ENCODE data around the gene APCS. TPM values are rescaled to one million over a fixed set of nuclear protein-coding genes. Genes with fewer than 3 reads are reported as not detected.

The APCS gene
- not detected for polyA plus RNA-seq (2013, experiment 1 of 2)
- not detected for polyA plus RNA-seq (2013, experiment 2 of 2)

DNA sequence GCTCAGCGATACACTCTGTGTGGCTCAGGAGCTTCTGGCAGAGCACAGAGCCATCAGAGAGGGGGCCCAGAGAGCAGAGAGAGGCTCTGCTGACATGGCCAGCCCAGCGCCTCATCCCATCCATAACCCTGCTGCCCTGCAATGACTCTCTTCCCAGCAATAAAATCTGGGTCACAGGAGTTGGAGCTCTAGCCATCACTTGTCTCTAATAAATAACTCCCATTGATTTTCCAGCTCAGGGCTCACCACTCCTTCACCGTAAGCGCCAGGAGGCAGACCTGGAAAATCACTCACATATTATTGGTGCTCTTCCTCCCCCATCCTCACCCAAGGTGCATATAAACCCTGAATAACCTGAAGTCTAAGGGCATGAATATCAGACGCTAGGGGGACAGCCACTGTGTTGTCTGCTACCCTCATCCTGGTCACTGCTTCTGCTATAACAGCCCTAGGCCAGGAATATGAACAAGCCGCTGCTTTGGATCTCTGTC, at the start of gene APCS:
Gene APCS (plus strand): TSS at position 366 of the 491 bp plus-strand sequence. CDS start 96 bp downstream, at position 462.
- H3K9ac ChIP-seq (ENCODE audit: low read depth, low read length) = no peak within 1 kb of the TSS
- H3K4me3 ChIP-seq (ENCODE audit: low read length) = no peak within 1 kb of the TSS
- H3K36me3 ChIP-seq (ENCODE audit: insufficient read depth, low read length) = no peaks in the 10 kb centered on the region
- H3K9me3 ChIP-seq (ENCODE audit: insufficient read depth, low read depth, low read length) = no peaks in the 10 kb centered on the region
- H3K4me1 ChIP-seq (ENCODE audit: insufficient read depth, low read length) = no peaks in the 10 kb centered on the region
- no peak within 1 kb of the TSS for H3K27ac ChIP-seq (ENCODE audit: low read depth, low read length)
- no peaks in the 10 kb centered on the region for H3K27me3 ChIP-seq (ENCODE audit: insufficient read depth, low read length)
- 93% methylated on average over 6 of the region's 6 CpGs for whole genome bisulfite sequencing

- Histone ChIP-seq H3K36me3 (ENCODE audit: insufficient read depth, low read length) (no peaks in the 10 kb centered on the region), H3K4me3 (ENCODE audit: low read length) (no peak overlapping the region), H3K27ac (ENCODE audit: low read depth, low read length) (no peak overlapping the region), H3K4me1 (ENCODE audit: insufficient read depth, low read length) (no peaks in the 10 kb centered on the region), H3K9me3 (ENCODE audit: insufficient read depth, low read depth, low read length) (no peaks in the 10 kb centered on the region), H3K9ac (ENCODE audit: low read depth, low read length) (no peak overlapping the region), H3K27me3 (ENCODE audit: insufficient read depth, low read length) (no peaks in the 10 kb centered on the region)
- WGBS = 100% methylated on average over 2 of the region's 2 CpGs
Measured at GRCh38 chr1:159548126-159548525, 39.5 kb upstream of the APCS start.

DNA sequence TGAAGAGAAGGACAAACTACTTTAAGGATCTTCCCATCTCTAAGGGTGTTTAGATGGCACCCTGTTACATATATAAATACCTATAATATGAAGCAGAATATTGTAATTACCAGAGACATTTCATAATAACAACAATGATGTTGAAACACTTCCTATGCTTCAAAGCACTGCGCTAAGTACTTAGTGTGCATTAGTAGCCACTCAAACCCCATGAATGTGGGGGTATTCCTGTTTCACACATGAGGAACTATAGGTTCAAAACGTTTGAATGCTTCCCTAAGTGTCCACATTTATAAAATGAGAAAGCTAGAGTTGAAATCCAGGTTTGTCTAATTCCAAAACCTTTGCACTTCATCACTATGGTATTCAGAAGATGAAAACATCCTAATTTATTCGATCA, 33.4 kb upstream of the APCS start:
- 66% methylated on average over 3 of the region's 3 CpGs for WGBS
- Histone ChIP-seq H3K4me3 (ENCODE audit: low read length) (no peak overlapping the region), H3K36me3 (ENCODE audit: insufficient read depth, low read length) (no peaks in the 10 kb centered on the region), H3K9ac (ENCODE audit: low read depth, low read length) (no peak overlapping the region), H3K27ac (ENCODE audit: low read depth, low read length) (no peak overlapping the region), H3K27me3 (ENCODE audit: insufficient read depth, low read length) (no peaks in the 10 kb centered on the region), H3K9me3 (ENCODE audit: insufficient read depth, low read depth, low read length) (no peaks in the 10 kb centered on the region), H3K4me1 (ENCODE audit: insufficient read depth, low read length) (no peaks in the 10 kb centered on the region)

- Histone ChIP-seq H3K4me1 (ENCODE audit: insufficient read depth, low read length) (no peaks in the 10 kb centered on the region), H3K9ac (ENCODE audit: low read depth, low read length) (no peak overlapping the region), H3K27ac (ENCODE audit: low read depth, low read length) (no peak overlapping the region), H3K36me3 (ENCODE audit: insufficient read depth, low read length) (no peaks in the 10 kb centered on the region), H3K4me3 (ENCODE audit: low read length) (no peak overlapping the region), H3K9me3 (ENCODE audit: insufficient read depth, low read depth, low read length) (no peaks in the 10 kb centered on the region), H3K27me3 (ENCODE audit: insufficient read depth, low read length) (no peaks in the 10 kb centered on the region)
- 80% methylated on average over 1 of the region's 1 CpG for WGBS
Measured at GRCh38 chr1:159554696-159555095, 32.9 kb upstream of the APCS start.

GRCh38 chr1:159556931-159557369, 30.7 kb upstream of the APCS start:
- no peaks in the 10 kb centered on the region for H3K9me3 ChIP-seq (ENCODE audit: insufficient read depth, low read depth, low read length)
- no peak overlapping the region for H3K27ac ChIP-seq (ENCODE audit: low read depth, low read length)
- no peaks in the 10 kb centered on the region for H3K36me3 ChIP-seq (ENCODE audit: insufficient read depth, low read length)
- H3K9ac ChIP-seq (ENCODE audit: low read depth, low read length) = no peak overlapping the region
- no peak overlapping the region for H3K4me3 ChIP-seq (ENCODE audit: low read length)
- WGBS = 58% methylated on average over 3 of the region's 3 CpGs
- H3K4me1 ChIP-seq (ENCODE audit: insufficient read depth, low read length) = no peaks in the 10 kb centered on the region
- no peaks in the 10 kb centered on the region for H3K27me3 ChIP-seq (ENCODE audit: insufficient read depth, low read length)

- Histone ChIP-seq H3K4me3 (ENCODE audit: low read length) (no peak overlapping the region), H3K9me3 (ENCODE audit: insufficient read depth, low read depth, low read length) (peaks cover 4% of the 10 kb centered on the region; the same call in 1 of the 2 replicates), H3K9ac (ENCODE audit: low read depth, low read length) (no peak overlapping the region), H3K4me1 (ENCODE audit: insufficient read depth, low read length) (no peaks in the 10 kb centered on the region), H3K27me3 (ENCODE audit: insufficient read depth, low read length) (no peaks in the 10 kb centered on the region), H3K27ac (ENCODE audit: low read depth, low read length) (no peak overlapping the region), H3K36me3 (ENCODE audit: insufficient read depth, low read length) (no peaks in the 10 kb centered on the region)
- 93% methylated on average over 2 of the region's 2 CpGs for whole genome bisulfite sequencing
Measured at GRCh38 chr1:159560599-159560998, 27.0 kb upstream of the APCS start.

- no peak overlapping the region for H3K4me3 ChIP-seq (ENCODE audit: low read length)
- peaks cover 4% of the 10 kb centered on the region; the same call in 1 of the 2 replicates for H3K9me3 ChIP-seq (ENCODE audit: insufficient read depth, low read depth, low read length)
- H3K27me3 ChIP-seq (ENCODE audit: insufficient read depth, low read length) = no peaks in the 10 kb centered on the region
- no peaks in the 10 kb centered on the region for H3K4me1 ChIP-seq (ENCODE audit: insufficient read depth, low read length)
- no peak overlapping the region for H3K9ac ChIP-seq (ENCODE audit: low read depth, low read length)
- no peaks in the 10 kb centered on the region for H3K36me3 ChIP-seq (ENCODE audit: insufficient read depth, low read length)
- H3K27ac ChIP-seq (ENCODE audit: low read depth, low read length) = no peak overlapping the region
Measured at GRCh38 chr1:159561497-159561896, 26.1 kb upstream of the APCS start.

DNA sequence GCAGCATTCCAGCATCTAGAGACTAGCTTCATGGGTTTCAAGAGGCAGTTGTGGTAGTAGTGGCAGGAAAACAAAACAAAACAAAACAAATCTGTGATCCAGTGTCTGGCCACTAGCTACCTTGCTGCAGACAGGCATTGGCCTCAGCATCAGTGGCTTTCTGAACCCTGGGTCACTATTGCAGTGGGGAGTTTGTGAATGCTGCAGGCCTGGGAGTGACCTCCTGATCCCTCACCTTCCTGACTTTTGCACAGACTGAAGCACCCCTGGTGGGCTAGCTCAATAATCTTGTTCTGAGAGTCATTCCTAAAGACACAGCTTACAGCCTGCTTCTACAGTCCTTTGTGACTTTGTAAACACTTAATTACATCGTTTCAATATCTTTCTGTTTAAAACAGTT, 24.9 kb upstream of the APCS start:
- H3K9me3 ChIP-seq (ENCODE audit: insufficient read depth, low read depth, low read length) = peaks cover 4% of the 10 kb centered on the region; the same call in 1 of the 2 replicates
- H3K27me3 ChIP-seq (ENCODE audit: insufficient read depth, low read length) = no peaks in the 10 kb centered on the region
- no peak overlapping the region for H3K9ac ChIP-seq (ENCODE audit: low read depth, low read length)
- H3K27ac ChIP-seq (ENCODE audit: low read depth, low read length) = no peak overlapping the region
- no peaks in the 10 kb centered on the region for H3K4me1 ChIP-seq (ENCODE audit: insufficient read depth, low read length)
- WGBS = 88% methylated on average over 1 of the region's 1 CpG
- H3K4me3 ChIP-seq (ENCODE audit: low read length) = no peak overlapping the region
- H3K36me3 ChIP-seq (ENCODE audit: insufficient read depth, low read length) = no peaks in the 10 kb centered on the region

- H3K27me3 ChIP-seq (ENCODE audit: insufficient read depth, low read length) = no peaks in the 10 kb centered on the region
- no peaks in the 10 kb centered on the region for H3K4me1 ChIP-seq (ENCODE audit: insufficient read depth, low read length)
- no peak overlapping the region for H3K4me3 ChIP-seq (ENCODE audit: low read length)
- no peak overlapping the region for H3K9ac ChIP-seq (ENCODE audit: low read depth, low read length)
- H3K36me3 ChIP-seq (ENCODE audit: insufficient read depth, low read length) = no peaks in the 10 kb centered on the region
- WGBS = 91% methylated on average over 2 of the region's 3 CpGs
- H3K9me3 ChIP-seq (ENCODE audit: insufficient read depth, low read depth, low read length) = peaks cover 10% of the 10 kb centered on the region
- no peak overlapping the region for H3K27ac ChIP-seq (ENCODE audit: low read depth, low read length)
Measured at GRCh38 chr1:159577446-159577845, 10.2 kb upstream of the APCS start.

DNA sequence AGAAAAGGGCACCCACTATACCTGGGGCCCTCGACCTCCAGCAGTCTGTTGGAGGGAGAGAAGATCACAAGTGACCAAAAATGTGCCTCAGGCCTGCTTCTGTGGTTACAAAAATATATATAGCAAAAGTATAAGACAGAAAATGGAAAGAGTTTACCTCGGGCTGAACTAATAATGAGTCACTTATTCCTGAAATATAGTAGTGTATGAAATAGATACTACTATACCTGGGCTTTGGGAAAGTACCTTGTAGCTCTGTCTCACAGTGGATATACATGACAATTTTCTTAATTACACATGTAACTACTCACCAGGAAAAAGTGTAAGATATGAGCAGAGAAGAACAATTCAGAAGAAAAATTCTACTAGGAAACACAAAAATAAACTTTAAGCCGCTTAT, 7.3 kb upstream of the APCS start:
- WGBS = 100% methylated on average over 1 of the region's 3 CpGs

GRCh38 chr1:159581422-159581821, 6.2 kb upstream of the APCS start:
- Histone ChIP-seq H3K27ac (ENCODE audit: low read depth, low read length) (no peak overlapping the region), H3K27me3 (ENCODE audit: insufficient read depth, low read length) (no peaks in the 10 kb centered on the region), H3K4me1 (ENCODE audit: insufficient read depth, low read length) (no peaks in the 10 kb centered on the region), H3K36me3 (ENCODE audit: insufficient read depth, low read length) (no peaks in the 10 kb centered on the region), H3K9me3 (ENCODE audit: insufficient read depth, low read depth, low read length) (peaks cover 3% of the 10 kb centered on the region), H3K4me3 (ENCODE audit: low read length) (no peak overlapping the region), H3K9ac (ENCODE audit: low read depth, low read length) (no peak overlapping the region)
- WGBS = 100% methylated on average over 1 of the region's 1 CpG

More for the DNA sequence above, 7.3 kb upstream of the APCS start:
- H3K9ac ChIP-seq (ENCODE audit: low read depth, low read length) = no peak overlapping the region
- no peaks in the 10 kb centered on the region for H3K4me1 ChIP-seq (ENCODE audit: insufficient read depth, low read length)
- H3K36me3 ChIP-seq (ENCODE audit: insufficient read depth, low read length) = no peaks in the 10 kb centered on the region
- no peak overlapping the region for H3K4me3 ChIP-seq (ENCODE audit: low read length)
- H3K27ac ChIP-seq (ENCODE audit: low read depth, low read length) = no peak overlapping the region
- H3K27me3 ChIP-seq (ENCODE audit: insufficient read depth, low read length) = no peaks in the 10 kb centered on the region
- H3K9me3 ChIP-seq (ENCODE audit: insufficient read depth, low read depth, low read length) = peaks cover 4% of the 10 kb centered on the region

DNA sequence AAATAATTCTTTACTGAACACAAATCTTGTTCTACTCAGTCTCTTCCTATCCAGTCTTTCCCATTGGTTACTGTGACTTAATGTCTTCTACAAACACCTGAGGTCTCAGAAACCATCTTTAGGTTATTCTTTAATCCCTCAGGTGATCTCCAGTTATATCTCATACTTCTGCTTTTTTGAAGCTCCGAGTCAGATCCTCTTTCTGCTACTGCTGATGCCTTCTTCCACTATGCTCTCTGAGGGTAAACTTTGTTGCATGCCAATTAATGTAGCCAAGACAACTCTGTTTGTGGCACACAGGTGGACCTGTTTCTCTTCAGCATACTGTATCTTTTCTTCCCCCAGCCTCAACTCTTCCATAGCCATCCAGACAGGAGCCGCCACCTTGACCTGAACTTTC, 3.1 kb upstream of the APCS start:
- Histone ChIP-seq H3K9ac (ENCODE audit: low read depth, low read length) (no peak overlapping the region), H3K9me3 (ENCODE audit: insufficient read depth, low read depth, low read length) (no peaks in the 10 kb centered on the region), H3K27ac (ENCODE audit: low read depth, low read length) (no peak overlapping the region), H3K36me3 (ENCODE audit: insufficient read depth, low read length) (no peaks in the 10 kb centered on the region), H3K4me3 (ENCODE audit: low read length) (no peak overlapping the region), H3K27me3 (ENCODE audit: insufficient read depth, low read length) (no peaks in the 10 kb centered on the region), H3K4me1 (ENCODE audit: insufficient read depth, low read length) (no peaks in the 10 kb centered on the region)
- WGBS = 86% methylated on average over 2 of the region's 2 CpGs

All from HUES64 (cell line).